ENCODE data around the gene CUL7. TPM values are rescaled to one million over a fixed set of nuclear protein-coding genes. Genes with fewer than 3 reads are reported as not detected.

The CUL7 gene
- polyA plus RNA-seq, 3 donors from 2014 or later: 0.90 to 3.4 (median 1.3) TPM

DNA sequence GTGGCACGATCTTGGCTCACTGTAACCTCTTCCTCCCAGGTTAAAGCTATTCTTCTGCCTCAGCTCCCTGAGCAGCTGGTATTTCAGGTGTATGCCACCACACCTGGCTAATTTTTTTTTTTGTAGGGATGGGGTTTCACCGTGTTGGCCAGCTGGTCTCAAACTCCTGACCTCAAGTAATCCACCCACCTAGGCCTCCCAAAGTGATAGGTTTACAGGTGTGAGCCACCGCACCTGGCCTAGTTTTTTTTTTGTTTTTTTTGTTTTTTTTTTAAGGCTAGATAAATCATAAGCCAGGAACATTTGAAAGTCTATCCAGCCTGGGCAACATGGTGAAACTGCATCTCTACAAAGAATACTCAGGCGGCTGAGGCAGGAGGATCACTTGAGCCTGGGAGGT is 21.3 kb downstream of the CUL7 start:
- Mint-ChIP-seq H3K4me3 (no peak overlapping the region), H3K36me3 (peaks cover 11 to 18% (median 12%) of the 10 kb centered on the region in 3 donors), H3K27ac (no peak overlapping the region), H3K27me3 (ENCODE audit: low read depth in 3 of 3) (no peaks in the 10 kb centered on the region), H3K4me1 (peaks cover 0 to 3% of the 10 kb centered on the region in 2 donors), H3K9me3 (no peaks in the 10 kb centered on the region)
- no peak for DNase-seq

DNA sequence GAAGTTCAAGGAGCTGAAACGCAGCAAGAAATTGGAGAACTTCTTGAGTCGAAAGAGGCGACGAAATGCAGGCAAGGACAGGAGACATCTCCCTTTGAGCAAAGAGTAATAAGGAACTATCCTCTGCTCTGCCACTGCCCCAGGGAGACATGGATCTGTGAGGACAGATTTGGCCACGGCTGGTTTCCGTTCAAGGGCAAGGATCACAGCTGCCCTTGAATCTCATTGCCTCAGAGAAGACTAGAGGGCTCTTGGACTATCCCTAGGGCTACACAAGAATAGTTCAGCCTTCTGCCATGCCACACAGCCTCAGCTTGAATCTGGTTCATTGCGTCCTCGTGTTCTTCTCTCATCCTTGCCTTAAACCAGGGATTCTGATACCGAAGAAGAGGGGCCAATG is 24.5 kb downstream of the CUL7 start:
- no peak overlapping the region for H3K4me3 Mint-ChIP-seq
- no peak overlapping the region for H3K27ac Mint-ChIP-seq
- H3K36me3 Mint-ChIP-seq: peaks cover 23 to 33% (median 25%) of the 10 kb centered on the region in 3 donors

DNA sequence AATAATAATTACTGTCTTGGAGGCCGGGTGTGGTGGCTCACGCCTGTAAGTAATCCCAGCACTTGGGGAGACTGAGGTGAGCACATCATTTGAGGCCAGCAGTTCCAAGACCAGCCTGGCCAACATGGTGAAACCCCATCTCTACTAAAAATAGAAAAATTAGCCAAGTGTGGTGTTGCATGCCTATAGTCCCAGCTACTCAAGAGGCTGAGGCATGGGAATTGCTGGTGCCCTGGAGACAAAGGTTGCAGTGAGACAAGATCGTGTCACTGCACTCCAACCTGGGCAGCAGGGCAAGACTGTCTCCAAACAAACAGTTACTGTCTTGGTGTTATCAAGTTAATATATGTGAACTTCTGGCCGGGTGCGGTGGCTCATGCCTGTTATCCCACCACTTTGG is 27.3 kb downstream of the CUL7 start:
- no peak for DNase-seq
- no peaks in the 10 kb centered on the region for H3K9me3 Mint-ChIP-seq
- peaks cover 21 to 27% (median 27%) of the 10 kb centered on the region in 3 donors for H3K36me3 Mint-ChIP-seq
- H3K27ac Mint-ChIP-seq: peak overlapping the region in 1 of 6 donors; percentile 17
- peaks cover 21% of the 10 kb centered on the region in 2 donors for H3K4me1 Mint-ChIP-seq
- no peak overlapping the region for H3K4me3 Mint-ChIP-seq
- H3K27me3 Mint-ChIP-seq (ENCODE audit: low read depth in 3 of 3): no peaks in the 10 kb centered on the region

More for the DNA sequence above, 24.5 kb downstream of the CUL7 start:
- Mint-ChIP-seq H3K4me1 (peaks cover 8 to 9% of the 10 kb centered on the region in 2 donors), H3K27me3 (ENCODE audit: low read depth in 3 of 3) (no peaks in the 10 kb centered on the region), H3K9me3 (no peaks in the 10 kb centered on the region)
- no peak for DNase-seq

DNA sequence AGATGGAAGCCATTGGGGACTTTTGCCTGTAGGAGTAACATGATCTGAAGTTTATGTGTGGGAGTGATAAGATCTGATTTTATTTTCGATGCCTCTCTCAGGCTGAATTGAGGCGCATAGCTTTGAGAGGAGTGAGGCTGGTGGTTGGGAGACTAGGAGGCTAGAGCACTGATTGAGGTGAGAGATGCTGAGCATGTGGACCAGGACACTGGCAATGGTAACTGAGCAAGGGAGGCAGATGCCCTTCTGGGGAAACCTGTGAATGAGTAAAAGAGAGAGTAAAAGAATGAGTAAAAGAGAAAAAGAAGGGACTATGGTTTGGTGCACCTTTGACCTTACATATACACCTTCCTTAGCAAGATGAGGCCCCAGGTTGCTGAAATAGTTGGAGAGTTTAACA is 29.2 kb downstream of the CUL7 start:
- Mint-ChIP-seq H3K4me1 (peaks cover 21 to 29% of the 10 kb centered on the region in 2 donors), H3K4me3 (peak overlapping the region in 3 of 5 donors; percentile 11 to 44 (median 25)), H3K36me3 (peaks cover 21 to 27% (median 22%) of the 10 kb centered on the region in 3 donors), H3K9me3 (no peaks in the 10 kb centered on the region), H3K27me3 (ENCODE audit: low read depth in 3 of 3) (no peaks in the 10 kb centered on the region), H3K27ac (peak overlapping the region in 5 of 6 donors; percentile 5 to 77 (median 53))
- no peak for DNase-seq

DNA sequence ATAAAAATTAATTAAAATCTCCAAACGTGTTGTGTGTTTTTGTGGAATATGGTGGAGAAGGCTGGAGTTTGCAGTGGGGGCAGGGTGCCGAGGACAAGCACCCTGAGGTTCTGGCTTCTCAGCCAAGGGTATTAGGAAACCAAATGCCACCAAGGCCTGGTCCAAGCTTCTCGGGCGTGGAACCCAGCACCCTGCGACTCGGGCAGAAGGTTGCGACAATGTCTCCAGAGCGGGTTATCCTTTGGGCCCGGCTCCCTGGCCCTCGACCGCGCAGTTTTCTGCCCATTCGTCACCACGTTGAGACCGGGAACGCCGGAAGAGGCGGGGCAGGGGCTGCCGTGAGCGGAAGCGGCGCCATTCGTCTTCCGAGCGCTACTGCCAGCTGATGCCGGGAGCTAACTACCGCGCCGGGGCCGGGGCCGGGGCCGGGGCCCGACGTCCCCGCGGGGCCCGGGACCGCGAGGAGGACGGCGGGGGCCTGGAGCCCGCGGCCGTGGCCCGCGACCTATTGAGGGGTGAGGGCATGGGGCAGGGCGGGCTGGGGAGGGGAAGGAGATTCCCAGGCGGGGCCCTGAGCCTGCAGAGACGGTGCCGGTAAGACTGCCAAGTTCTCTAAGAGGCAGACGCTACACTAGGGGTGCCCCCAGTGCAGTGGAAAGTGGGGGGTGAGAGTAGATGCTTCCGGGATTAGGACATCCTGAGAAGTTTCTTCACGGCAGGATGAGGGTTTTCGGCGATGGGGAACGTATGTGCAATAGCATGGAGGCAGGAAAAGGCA is 32.2 kb downstream of the CUL7 start, which contains the start of gene RRP36:
TSS of gene RRP36 (plus strand) at position 354 of the 778 bp plus-strand sequence. CDS start at position 386, 32 bp downstream.
- Mint-ChIP-seq H3K27ac (peak within 1 kb of the TSS; percentile 88 to 99 (median 92)), H3K4me1 (peaks cover 32 to 35% of the 10 kb centered on the region in 2 donors), H3K9me3 (no peaks in the 10 kb centered on the region), H3K36me3 (peaks cover 11 to 31% (median 16%) of the 10 kb centered on the region in 3 donors), H3K4me3 (peak within 1 kb of the TSS; percentile 97 to 100 (median 99)), H3K27me3 (ENCODE audit: low read depth in 3 of 3) (no peaks in the 10 kb centered on the region)
- peak; percentile 58 to 62 (median 61) for DNase-seq

DNA sequence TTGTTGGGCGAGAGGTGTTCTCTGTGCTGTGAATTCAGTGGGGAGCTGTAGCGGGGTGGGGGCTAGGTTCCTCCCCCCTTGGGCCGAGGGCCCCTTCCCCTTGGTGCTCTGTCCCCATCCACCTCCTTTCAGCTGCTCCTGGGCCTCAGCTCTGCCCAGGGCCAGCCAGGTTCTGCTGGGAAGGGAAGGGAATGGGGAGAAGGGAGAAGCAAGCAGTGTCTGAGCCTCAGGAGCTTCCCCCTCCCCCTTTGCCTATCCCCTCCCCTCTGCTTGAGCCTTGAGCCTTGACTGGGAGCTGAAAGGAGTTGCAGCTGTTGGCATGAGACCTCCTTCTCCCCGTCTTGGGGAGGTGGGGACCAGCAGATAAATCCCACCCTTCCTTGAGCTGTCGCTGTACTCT is 32.8 kb downstream of the CUL7 start:
- peaks cover 38 to 39% of the 10 kb centered on the region in 2 donors for H3K4me1 Mint-ChIP-seq
- DNase-seq: no peak
- H3K4me3 Mint-ChIP-seq: peak overlapping the region; percentile 82 to 99 (median 97)
- H3K27me3 Mint-ChIP-seq (ENCODE audit: low read depth in 3 of 3): peaks cover 0 to 2% (median 0%) of the 10 kb centered on the region in 3 donors
- peaks cover 8 to 28% (median 13%) of the 10 kb centered on the region in 3 donors for H3K36me3 Mint-ChIP-seq
- peak overlapping the region; percentile 69 to 88 (median 82) for H3K27ac Mint-ChIP-seq
- H3K9me3 Mint-ChIP-seq: no peaks in the 10 kb centered on the region

DNA sequence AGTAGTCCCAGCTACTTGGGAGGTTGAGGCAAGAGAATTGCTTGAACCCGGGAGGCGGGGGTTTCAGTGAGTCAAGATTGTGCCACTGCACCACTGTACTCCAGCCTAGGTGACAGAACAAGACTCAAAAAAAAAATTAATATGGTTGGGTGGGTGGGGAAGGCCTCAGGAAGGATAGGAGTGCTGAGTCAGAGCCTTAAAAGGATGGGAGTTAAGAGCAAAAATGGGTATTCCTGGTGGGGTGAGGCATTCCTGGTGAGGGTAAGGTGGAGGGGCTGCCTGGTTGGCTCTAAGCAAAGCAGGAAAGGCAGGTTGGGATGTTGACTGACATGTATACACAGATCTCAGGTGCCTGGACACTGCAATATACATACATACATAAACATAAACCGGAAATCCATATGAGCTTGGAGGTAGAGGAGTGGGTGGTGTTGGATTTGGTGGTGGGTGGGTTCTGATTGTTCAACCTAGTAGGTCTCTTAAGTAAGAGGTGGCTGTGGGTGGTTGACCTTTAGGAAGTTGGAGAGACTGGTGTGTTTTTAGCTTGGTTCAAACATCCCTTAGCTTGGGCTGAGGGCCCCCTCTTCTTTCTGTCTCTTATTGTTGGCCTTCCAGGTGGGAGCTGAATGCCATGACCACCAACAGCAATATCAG is 33.5 kb downstream of the CUL7 start:
- Mint-ChIP-seq H3K27ac (peak overlapping the region in 5 of 6 donors; percentile 30 to 80 (median 69)), H3K4me3 (peak overlapping the region; percentile 58 to 99 (median 74)), H3K27me3 (ENCODE audit: low read depth in 3 of 3) (peaks cover 0 to 2% (median 0%) of the 10 kb centered on the region in 3 donors), H3K36me3 (peaks cover 6 to 27% (median 11%) of the 10 kb centered on the region in 3 donors), H3K4me1 (peaks cover 41 to 42% of the 10 kb centered on the region in 2 donors), H3K9me3 (no peaks in the 10 kb centered on the region)
- no peak for DNase-seq

DNA sequence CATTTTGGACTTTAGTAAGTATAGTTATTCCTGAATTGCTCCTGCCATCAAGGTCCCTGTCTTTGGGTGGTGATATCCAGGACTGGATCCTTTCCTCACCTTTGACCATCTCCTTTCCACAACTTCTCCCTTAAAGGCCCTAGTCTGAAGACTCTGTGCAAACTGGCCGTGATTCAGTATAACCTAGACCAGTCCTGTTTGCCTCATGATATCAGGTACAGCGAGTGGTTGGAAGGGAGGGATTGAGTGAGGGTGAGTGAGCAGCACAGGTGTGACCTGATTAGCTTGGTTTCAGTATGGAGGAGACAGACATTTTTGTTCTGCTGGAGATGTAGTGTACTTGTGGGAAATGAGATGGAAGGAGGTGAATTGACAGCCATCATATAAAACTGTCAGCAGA is 34.5 kb downstream of the CUL7 start:
- Mint-ChIP-seq H3K27me3 (ENCODE audit: low read depth in 3 of 3) (peaks cover 0 to 2% (median 0%) of the 10 kb centered on the region in 3 donors), H3K36me3 (peaks cover 2 to 17% (median 6%) of the 10 kb centered on the region in 3 donors), H3K4me3 (peak overlapping the region in 2 of 5 donors; percentile 56 to 57), H3K9me3 (no peaks in the 10 kb centered on the region), H3K4me1 (peaks cover 42 to 46% of the 10 kb centered on the region in 2 donors), H3K27ac (no peak overlapping the region)
- no peak for DNase-seq

DNA sequence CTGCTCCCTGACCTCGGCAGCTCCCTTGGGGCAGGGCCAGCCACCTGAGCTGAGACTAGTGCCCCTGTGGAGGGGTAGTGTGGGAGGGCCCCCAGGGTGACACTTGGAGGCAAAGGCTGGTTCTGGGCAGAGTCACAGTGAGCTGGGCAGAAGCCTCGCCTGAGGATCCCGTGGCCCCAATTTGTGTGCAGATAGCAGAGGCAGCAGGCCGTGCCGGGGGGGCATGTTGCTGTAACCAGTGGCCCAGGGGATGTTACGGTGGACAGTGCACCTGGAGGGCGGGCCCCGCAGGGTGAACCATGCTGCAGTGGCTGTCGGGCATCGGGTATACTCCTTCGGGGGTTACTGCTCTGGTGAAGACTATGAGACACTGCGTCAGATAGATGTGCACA is 36.7 kb downstream of the CUL7 start:
- Mint-ChIP-seq H3K4me1 (peaks cover 56 to 57% of the 10 kb centered on the region in 2 donors), H3K27ac (no peak overlapping the region), H3K9me3 (no peaks in the 10 kb centered on the region), H3K4me3 (no peak overlapping the region), H3K27me3 (ENCODE audit: low read depth in 3 of 3) (peaks cover 0 to 7% (median 4%) of the 10 kb centered on the region in 3 donors), H3K36me3 (peaks cover 0 to 16% (median 4%) of the 10 kb centered on the region in 3 donors)
- DNase-seq: no peak

DNA sequence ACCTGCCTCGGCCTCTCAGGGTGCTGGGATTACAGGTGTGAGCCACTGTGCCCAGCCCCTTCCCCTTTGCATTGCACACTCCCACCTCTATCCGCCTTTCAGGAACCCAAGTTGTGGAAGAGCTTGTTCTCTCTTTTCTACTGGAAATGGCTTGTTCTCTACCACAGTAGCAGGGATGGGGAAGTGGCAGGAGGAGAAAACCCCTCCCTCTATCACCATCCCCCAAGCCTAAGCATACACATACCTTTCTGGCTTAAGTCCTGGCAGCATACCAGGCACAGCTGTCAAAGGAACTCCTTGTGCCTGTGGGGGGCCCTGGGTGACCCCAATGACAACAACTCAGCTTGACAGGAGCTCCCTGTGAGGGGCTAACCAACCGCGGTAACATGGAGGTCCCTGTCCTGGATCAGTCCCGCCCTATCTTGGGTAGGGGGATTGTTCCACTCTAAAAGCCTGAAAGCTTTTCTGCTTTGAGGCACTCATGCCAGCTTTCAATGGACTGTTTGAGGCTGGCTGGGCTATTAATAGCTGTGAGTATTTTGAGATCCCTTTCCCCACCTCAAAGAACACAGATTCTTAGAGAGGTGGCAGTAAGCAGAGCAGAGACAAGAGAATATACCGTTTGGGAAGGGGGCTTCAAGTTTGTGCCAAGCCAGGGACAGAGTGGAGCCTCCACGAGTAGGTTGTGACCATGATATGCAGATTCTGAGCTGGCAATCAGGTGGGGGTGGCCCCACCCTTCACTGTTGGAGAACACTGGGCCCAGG is 37.3 kb downstream of the CUL7 start:
- peaks cover 0 to 16% (median 4%) of the 10 kb centered on the region in 3 donors for H3K36me3 Mint-ChIP-seq
- H3K27ac Mint-ChIP-seq: peak overlapping the region in 3 of 6 donors; percentile 39 to 65 (median 62)
- peaks cover 54 to 58% of the 10 kb centered on the region in 2 donors for H3K4me1 Mint-ChIP-seq
- no peak for DNase-seq
- peaks cover 0 to 7% (median 4%) of the 10 kb centered on the region in 3 donors for H3K27me3 Mint-ChIP-seq (ENCODE audit: low read depth in 3 of 3)
- no peaks in the 10 kb centered on the region for H3K9me3 Mint-ChIP-seq
- H3K4me3 Mint-ChIP-seq: peak overlapping the region; percentile 32 to 69 (median 46)

DNA sequence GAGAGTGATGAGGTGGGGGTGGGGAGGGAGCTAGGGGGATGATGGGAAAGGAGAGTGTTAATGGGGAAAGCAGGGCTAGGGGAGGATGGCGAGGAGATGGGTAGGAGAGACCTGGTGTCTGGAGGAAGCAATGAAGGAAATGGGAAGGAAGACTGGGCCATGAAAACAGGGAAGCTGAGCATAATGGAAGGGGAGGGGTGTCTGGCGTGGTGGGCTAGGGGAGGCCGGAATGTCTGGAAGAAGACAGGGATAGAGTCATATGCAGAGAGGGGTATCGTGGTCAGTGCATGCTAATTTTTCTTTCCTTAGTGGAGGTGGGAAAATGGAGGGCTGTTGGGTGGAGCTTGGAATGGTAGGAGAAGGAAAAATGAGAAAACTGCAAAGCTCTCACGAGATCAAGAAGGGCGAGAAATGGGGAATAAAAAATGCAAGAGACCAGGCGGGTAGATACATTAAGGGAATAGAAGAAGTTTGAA is 39.2 kb downstream of the CUL7 start:
- peaks cover 0 to 8% (median 4%) of the 10 kb centered on the region in 3 donors for H3K27me3 Mint-ChIP-seq (ENCODE audit: low read depth in 3 of 3)
- peaks cover 48 to 59% of the 10 kb centered on the region in 2 donors for H3K4me1 Mint-ChIP-seq
- H3K4me3 Mint-ChIP-seq: peak overlapping the region; percentile 90 to 99 (median 93)
- DNase-seq: no peak
- peak overlapping the region; percentile 76 to 97 (median 88) for H3K27ac Mint-ChIP-seq
- no peaks in the 10 kb centered on the region for H3K9me3 Mint-ChIP-seq
- peaks cover 0 to 26% (median 8%) of the 10 kb centered on the region in 3 donors for H3K36me3 Mint-ChIP-seq

DNA sequence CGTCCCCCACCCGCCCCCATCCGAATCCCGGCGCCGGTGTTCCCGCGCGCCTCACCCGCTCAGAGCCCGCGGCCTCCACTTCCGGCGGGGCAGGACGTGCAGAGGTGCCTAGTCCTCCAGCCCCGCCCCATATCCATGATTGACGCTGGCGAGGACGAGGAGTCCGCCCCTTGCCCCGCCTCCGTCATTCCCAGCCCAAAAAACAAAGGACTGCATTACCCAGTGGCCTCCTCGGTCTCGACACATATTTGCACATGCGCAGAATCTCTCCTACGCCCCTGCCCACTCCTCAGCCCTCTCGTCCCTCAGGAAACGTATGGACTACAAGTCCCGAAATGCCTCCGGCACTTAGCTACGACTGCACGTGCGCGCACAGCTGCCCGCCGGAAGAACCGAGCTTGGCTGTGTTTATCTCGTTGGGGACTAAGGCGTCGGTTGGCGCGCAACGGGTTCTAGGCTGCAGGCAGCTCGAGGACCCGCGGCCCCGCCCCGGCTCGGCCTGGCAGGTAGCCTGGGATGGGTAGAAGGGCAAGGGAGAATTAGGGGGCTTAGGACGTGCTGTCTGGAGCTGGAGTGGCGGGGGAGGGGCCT is 39.7 kb downstream of the CUL7 start, which contains the start of the genes KLHDC3 and MEA1:
TSS of gene KLHDC3 (plus strand) at position 407 of the 591 bp plus-strand sequence. CDS start 2,944 bp downstream, outside the sequence.
TSS of gene MEA1 (minus strand) at position 104 of the 591 bp plus-strand sequence. CDS start 133 bp downstream, outside the sequence.
- Mint-ChIP-seq H3K9me3 (no peaks in the 10 kb centered on the region), H3K36me3 (peaks cover 0 to 23% (median 8%) of the 10 kb centered on the region in 3 donors), H3K27ac (peak within 1 kb of the TSS; percentile 79 to 97 (median 88)), H3K4me1 (peaks cover 48 to 59% of the 10 kb centered on the region in 2 donors), H3K4me3 (peak within 1 kb of the TSS; percentile 90 to 99 (median 93)), H3K27me3 (ENCODE audit: low read depth in 3 of 3) (peaks cover 0 to 8% (median 4%) of the 10 kb centered on the region in 3 donors)
- DNase-seq: peak; percentile 97 to 98 (median 98)

Data from immature natural killer cell (primary cell).